RKO (cell line): ENCODE data around the gene SASH1.

Source experiments
- DNase-seq: peaks from one replicate; pipeline ENCODE4 v3.0.0-alpha.2; 2016; ENCODE audit warnings: low spot score

The SASH1 gene

GRCh38 chr6:148497717-148498116, 155.1 kb downstream of the SASH1 start:
- no peak for DNase-seq

GRCh38 chr6:148500402-148500801, 157.8 kb downstream of the SASH1 start:
- DNase-seq: no peak

- peak; percentile 21 for DNase-seq
Measured at GRCh38 chr6:148501178-148501590, 158.5 kb downstream of the SASH1 start.

GRCh38 chr6:148502083-148502772, 159.6 kb downstream of the SASH1 start:
- no peak for DNase-seq

- DNase-seq: no peak
Measured at GRCh38 chr6:148502773-148503135, 160.1 kb downstream of the SASH1 start.

- no peak for DNase-seq
Measured at GRCh38 chr6:148503703-148504102, 161.1 kb downstream of the SASH1 start.

GRCh38 chr6:148507774-148508173, 165.1 kb downstream of the SASH1 start:
- DNase-seq: no peak

GRCh38 chr6:148508401-148509041, 165.9 kb downstream of the SASH1 start:
- DNase-seq: no peak

- DNase-seq: no peak
Measured at GRCh38 chr6:148509119-148509799, 166.6 kb downstream of the SASH1 start.

GRCh38 chr6:148509800-148510581, 167.4 kb downstream of the SASH1 start:
- DNase-seq: peak; percentile 49

GRCh38 chr6:148513145-148514071, 170.8 kb downstream of the SASH1 start:
- DNase-seq: no peak

GRCh38 chr6:148514091-148514845, 171.6 kb downstream of the SASH1 start:
- DNase-seq: no peak

GRCh38 chr6:148516217-148516616, 173.6 kb downstream of the SASH1 start:
- DNase-seq: no peak

- no peak for DNase-seq
Measured at GRCh38 chr6:148516617-148517016, 174.0 kb downstream of the SASH1 start.

GRCh38 chr6:148517470-148517869, 174.8 kb downstream of the SASH1 start:
- DNase-seq: no peak

- DNase-seq: no peak
Measured at GRCh38 chr6:148518511-148519156, 176.0 kb downstream of the SASH1 start.

- DNase-seq: no peak
Measured at GRCh38 chr6:148520109-148520841, 177.6 kb downstream of the SASH1 start.

- DNase-seq: no peak
Measured at GRCh38 chr6:148521158-148521557, 178.5 kb downstream of the SASH1 start.

- DNase-seq: no peak
Measured at GRCh38 chr6:148521586-148521985, 178.9 kb downstream of the SASH1 start.
